Measurements from ENCODE around the gene NEUROD2.

DNA sequence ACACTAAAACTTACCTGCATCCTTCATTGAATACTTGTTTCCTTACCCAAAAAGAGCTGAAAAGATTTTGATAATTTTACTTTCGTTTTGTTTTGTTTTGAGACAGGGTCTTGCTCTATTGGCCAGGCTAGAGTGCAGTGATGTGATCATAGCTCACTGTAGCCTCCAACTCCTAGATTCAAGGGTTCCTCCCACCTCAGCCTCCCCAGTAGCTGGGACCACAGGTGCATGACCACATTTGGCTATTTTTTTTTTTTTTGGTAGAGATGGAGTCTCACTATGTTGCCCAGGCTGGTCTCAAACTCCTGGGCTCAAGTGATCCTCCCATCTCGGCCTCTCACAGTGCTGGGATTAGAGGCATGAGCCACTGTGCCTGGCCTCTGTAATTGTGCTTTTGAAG, 47.4 kb upstream of the NEUROD2 start:
- no peak for TF ChIP-seq CTCF (IDR thresholded peaks at IDR 0.05; ENCODE audit: low read length)
- TF ChIP-seq EZH2phosphoT487 (IDR thresholded peaks at IDR 0.05; ENCODE audit: low read length): no peak

Data from MM.1S (cell line).